Inflammatory macrophage treated with lipopolysaccharide for 4 hours (primary cell): ENCODE results near the gene STRIP2.
"Not testable (repeated sequence)": the region's sequence is repeated elsewhere in the genome, so short reads cannot be mapped to it uniquely, and the experiment has no call there.

Experiments used
- DNase-seq: peaks from one replicate; pipeline ENCODE4 v3.0.0-alpha.2; 2020

STRIP2 gene

GRCh38 chr7:129422727-129423126 is 11.5 kb upstream of the STRIP2 start:
- DNase-seq, result no peak

- DNase-seq, result no peak
These were observed 10.4 kb upstream of the STRIP2 start for GRCh38 chr7:129423700-129424410.

GRCh38 chr7:129426482-129426881 is 7.8 kb upstream of the STRIP2 start:
- DNase-seq, result no peak

GRCh38 chr7:129427526-129428045 is 6.6 kb upstream of the STRIP2 start:
- DNase-seq, result no peak

- no peak for DNase-seq
These were observed 2.2 kb upstream of the STRIP2 start for GRCh38 chr7:129431911-129432643.

- peak; percentile 2 for DNase-seq
These were observed 565 bp downstream of the STRIP2 start for GRCh38 chr7:129434675-129435318.

GRCh38 chr7:129435414-129435829 is 1.2 kb downstream of the STRIP2 start:
- DNase-seq, result no peak

- DNase-seq, result no peak
These were observed 2.2 kb downstream of the STRIP2 start for GRCh38 chr7:129436335-129436923.

- DNase-seq, result no peak
These were observed 3.0 kb downstream of the STRIP2 start for GRCh38 chr7:129437190-129437589.

- no peak for DNase-seq
These were observed 4.1 kb downstream of the STRIP2 start for GRCh38 chr7:129438281-129438838.

GRCh38 chr7:129438839-129439651 is 4.8 kb downstream of the STRIP2 start:
- DNase-seq, result peak; percentile 83

GRCh38 chr7:129439963-129440625 is 5.9 kb downstream of the STRIP2 start:
- no peak for DNase-seq

- no peak for DNase-seq
These were observed 9.4 kb downstream of the STRIP2 start for GRCh38 chr7:129443612-129444011.

- DNase-seq, result peak; percentile 9
These were observed 10.5 kb downstream of the STRIP2 start for GRCh38 chr7:129444776-129445175.

GRCh38 chr7:129446925-129447324 is 12.7 kb downstream of the STRIP2 start:
- not testable (repeated sequence) for DNase-seq

- DNase-seq, result not testable (repeated sequence)
These were observed 13.2 kb downstream of the STRIP2 start for GRCh38 chr7:129447445-129447844.

GRCh38 chr7:129448608-129449007 is 14.4 kb downstream of the STRIP2 start:
- not testable (repeated sequence) for DNase-seq

GRCh38 chr7:129450295-129450694 is 16.1 kb downstream of the STRIP2 start:
- no peak for DNase-seq

- DNase-seq, result no peak
These were observed 18.5 kb downstream of the STRIP2 start for GRCh38 chr7:129452589-129453231.

- no peak for DNase-seq
These were observed 19.4 kb downstream of the STRIP2 start for GRCh38 chr7:129453510-129454248.
